SIG-M5 treated with dmso at 0.1 percent for 504 hours (cell line): ENCODE data around the gene TNRC18.

Experiments
- DNase-seq: peaks from one replicate; lab custom pipeline; 2025; ENCODE audit not compliant: unreplicated experiment; lab: John Stamatoyannopoulos, UW

Gene TNRC18

DNA sequence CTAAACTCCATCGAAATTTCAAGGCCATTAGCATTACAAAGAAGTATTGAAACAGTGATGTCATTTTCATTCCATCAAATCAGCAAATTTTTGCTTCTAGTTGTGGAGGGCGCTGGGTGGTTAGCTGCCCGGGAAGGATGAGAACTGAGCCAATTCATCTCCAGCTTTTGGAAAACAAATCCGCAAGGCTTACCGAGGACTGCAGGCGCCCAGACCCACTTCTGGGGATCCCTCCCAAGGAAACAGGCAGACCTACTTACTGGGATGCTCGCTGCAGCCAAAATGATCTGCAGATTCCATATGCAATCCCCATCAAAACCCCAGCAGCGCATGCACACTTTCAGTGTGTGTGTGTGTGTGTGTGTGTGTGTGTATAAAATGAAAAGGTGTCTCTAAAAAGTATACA is 19.2 kb downstream of the TNRC18 start:
- DNase-seq = no peak

DNA sequence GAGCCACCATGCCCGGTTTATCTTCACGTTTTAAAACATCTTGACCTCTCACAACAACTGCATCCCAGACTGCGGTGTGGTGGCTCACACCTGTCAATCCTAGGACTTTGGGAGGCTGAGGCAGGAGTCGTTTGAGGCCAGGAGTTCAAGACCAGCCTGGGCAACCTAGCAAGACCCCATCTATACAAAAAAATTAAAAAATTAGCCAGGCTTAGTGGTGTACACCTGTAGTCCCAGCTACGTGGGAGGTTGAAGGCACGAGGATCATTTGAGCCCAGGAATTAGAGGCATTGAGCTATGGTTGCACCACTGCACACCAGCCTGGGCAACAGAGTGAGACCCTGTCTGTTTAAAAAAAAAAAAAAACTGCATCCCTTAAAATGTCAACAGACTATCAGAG is 20.2 kb downstream of the TNRC18 start:
- DNase-seq = no peak

DNA sequence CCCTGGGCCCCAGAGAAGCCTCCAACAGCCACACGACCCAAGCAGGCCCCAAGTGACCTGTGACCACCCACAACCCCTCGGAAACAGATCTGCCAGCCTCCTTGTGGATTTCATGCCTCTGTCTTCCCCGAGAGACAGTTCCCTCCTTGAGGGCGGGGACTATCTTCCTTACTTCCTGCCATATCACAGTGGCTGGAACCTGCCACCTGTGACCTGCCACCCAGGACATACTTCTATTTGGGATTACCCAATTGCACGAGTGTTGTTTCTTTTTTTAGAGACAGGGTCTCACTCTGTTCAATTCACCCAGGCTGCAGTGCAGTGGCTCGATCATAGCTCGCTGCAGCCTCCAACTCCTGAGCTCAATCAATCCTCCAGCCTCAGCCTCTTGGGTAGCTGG is 25.9 kb downstream of the TNRC18 start:
- DNase-seq = no peak

DNA sequence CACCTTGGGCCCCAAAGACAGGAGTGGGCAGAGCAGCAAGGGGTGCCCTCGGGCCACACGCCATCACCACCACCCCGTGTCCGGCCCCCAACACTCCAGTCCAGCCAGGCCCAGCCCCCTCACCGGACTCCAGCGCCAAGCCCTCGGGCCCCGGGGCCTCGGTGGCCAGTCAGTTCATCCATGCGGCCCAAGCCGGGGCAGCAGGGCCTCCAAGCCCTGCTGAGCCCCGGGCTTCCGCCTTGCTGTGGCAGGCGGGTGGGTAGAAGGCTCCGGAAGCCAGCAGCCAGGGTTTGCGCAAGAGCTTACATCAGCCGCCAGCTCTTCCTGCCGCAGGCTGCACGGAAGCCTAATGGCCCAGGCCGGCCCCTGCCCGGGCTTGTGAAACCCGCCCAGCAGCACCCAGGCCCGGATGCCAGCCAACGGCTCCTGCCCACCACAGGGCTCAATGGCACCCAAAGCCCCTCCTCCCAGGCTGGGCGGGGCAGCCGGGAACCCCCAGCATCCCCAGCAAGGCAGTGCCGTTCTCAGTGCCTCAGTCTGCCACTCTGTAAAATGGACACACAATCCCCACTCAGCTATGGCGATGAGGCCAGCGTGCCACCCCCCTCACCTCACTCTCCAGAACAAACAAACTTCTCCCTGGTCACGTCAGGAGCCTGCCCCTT is 26.5 kb downstream of the TNRC18 start:
- peak; percentile 94 for DNase-seq

DNA sequence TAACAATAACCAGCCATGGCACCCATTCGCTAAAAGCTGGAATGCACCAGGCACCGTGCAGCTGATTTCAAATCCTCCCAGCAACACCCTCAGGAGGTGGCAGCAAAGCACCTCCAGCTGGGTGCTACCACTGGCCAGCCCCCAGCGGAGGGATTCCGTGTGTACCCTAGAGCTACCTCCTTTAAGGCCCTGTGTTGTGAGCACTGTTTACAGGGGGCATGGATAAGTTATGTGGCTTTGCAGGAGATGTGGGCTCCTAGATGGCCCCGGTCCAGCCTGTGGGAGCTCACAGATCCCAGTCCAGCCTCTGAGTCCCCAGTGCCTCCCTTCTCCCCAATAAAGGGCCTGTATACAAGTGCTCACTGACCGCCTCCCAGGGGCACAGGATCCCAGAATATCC is 27.1 kb downstream of the TNRC18 start:
- peak; percentile 51 for DNase-seq

DNA sequence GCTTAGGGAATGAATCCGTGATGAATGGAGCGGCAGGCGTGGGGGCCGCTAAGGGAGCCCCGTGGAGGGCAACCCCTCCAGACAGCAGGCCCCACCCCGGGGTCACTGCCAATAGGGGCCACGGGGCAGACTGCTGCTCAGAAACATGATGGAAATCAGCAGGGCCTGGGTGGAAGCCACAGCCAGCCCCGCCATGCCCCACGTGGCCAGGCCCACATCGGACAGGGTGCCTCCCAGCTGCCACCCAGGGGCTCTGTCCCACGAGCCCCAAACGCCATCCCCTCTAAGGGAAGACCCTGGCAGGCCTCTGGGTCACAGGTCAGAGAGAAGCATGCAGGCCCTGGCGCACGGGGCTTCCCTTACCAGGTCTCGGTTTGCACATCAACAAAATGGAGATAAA is 28.4 kb downstream of the TNRC18 start:
- no peak for DNase-seq

DNA sequence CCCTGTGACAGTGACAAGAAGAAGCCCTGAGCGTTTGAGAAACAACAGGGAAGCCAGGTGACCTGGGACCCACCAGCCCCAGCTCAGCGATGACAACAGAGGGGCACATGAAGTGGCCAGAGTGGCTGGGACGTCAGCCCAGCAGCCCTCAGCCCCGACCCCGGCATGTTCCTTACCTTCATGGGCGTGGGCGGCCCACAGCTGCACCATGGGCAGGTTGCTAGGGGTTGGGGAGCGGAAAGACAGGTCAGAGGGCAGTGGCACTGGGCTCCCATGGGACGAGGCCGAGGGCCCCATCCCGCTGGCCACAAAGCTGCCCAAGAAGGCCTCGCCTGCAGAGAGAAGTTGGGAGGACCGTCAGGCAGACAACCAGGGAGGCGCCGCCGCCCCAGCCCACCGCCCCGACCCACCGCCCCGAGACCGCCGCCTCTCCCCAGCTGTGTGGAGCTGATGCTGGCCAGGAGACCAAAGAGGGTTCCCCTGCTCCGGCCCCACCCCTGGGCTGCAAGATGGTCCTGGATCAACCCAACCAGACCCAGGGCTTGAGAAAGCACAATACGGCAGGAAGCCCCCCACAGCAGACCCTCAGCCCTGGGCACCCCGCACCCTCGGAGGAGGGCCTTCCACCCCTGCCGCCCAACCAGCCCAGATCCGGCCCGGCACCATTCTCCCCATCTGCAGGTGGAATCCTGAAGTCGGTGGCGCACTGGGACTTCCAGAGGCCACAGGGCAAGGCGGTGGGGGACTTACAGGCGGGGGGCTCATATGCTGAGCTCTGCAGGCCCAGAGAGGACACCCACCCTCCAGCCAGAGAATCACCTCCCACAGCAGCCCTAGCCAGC is 29.1 kb downstream of the TNRC18 start:
- DNase-seq = no peak

DNA sequence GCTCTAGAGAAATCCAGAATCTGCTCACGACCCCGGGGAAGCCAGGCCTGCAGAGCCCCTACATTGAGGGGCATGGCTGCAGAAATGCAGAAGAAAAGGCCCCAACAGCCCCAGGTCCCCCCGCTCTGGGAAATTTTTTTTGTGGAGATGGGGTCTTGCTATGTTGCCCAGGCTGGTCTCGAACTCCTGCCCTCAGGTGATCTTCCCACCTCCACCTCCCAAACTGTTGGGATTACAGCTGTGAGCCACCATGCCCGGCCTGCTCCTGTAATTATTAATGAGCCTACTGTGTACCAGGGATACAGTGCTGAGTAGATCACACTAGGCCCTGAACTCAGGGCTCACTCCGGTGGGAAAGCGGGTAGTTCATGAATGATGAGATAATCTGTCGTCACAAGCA is 29.9 kb downstream of the TNRC18 start:
- DNase-seq = no peak

DNA sequence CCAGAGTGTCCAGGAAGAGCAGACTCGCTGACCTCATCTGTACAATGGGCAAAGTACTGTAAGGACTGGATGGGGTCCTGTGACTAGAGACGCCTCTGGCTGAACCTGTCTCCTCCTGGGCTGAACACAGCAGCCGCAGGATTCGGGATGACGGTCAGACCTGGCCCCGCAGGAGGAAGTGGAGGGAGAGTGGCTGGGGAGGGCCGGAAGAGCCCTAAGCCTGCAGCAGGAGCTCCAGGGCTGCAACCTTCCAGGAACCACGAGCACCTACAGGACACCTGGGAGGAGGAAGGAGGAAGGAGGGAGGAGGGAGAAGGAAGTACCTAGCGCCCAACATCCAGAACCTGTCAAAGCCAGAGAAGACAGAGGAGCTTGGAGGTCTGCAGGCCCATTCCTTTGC is 30.3 kb downstream of the TNRC18 start:
- no peak for DNase-seq

DNA sequence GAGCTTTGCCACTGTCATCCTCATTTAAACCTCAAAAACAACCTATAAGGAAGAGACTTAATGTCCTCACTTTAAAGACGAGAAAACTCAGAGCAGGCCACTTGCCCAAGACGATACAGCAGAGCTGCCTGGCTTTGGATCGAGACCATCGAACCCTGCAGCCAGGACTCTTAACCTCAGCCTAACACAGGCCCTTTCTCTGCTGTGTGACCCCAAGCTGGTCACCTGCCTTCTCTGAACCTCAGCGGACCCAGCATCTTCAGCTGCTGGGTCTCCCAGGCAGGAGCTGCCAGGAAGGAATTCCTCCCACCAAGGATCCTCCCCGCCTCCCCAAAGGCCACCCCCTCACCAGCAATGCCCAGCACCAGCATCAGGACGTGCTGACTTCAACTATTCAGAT is 32.7 kb downstream of the TNRC18 start:
- no peak for DNase-seq

DNA sequence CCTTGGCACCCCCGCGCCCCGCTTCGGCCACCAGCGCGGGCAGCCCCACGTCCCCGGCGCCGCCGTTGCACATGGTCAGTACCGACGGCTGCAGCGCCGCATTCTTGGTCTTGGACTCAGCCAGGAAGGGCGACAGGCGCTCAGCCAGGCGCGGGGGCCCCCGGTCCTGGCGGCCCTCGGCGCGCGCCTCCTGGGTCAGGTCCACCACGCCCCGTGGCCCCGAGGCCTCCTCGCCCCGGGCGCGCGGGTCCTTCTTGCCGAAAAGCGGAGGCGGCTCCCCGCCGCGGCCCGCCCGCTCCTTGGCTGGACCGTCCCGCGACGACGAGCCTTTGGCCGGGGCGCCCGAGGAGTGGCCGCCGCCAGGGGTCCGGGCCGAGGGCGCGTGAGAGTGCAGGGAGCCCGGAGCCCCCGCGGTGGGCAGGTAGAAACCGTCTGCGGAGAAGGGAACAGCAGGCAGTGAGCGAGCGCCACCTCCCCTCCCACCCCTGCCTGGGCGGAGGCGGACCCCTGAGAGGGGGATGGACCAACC is 34.7 kb downstream of the TNRC18 start:
- DNase-seq = no peak

DNA sequence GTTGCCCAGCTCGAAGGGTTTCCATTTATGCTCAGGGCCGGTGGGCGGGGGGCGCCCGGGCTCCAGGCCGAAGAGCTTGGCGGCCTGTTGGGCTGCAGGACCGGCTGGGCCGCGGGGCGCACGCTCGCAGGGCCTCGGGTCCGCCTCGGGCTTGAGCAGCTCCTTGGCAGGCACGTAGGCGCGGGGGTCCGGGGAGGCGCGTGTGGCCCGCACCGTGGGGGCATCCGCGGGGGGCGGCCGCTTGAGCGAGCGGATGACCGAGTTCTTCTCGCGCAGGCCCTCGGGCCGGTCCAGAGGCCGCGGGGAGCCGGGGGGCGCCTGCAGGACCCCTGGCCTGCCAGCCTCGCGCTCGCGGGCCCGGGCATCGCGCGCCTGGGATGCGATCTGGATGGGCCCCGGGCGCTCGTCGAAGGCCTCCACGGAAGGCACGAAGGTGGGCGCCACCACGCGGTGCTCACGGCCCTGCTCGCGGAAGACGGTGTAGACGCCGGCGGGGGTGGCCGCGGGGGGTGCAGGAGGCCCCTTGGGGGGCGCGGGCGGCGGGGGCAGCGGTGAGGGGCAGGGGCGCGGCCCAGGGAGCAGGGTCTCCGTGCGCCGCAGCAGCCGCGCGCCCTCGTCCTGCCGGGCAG is 35.2 kb downstream of the TNRC18 start:
- DNase-seq = no peak

DNA sequence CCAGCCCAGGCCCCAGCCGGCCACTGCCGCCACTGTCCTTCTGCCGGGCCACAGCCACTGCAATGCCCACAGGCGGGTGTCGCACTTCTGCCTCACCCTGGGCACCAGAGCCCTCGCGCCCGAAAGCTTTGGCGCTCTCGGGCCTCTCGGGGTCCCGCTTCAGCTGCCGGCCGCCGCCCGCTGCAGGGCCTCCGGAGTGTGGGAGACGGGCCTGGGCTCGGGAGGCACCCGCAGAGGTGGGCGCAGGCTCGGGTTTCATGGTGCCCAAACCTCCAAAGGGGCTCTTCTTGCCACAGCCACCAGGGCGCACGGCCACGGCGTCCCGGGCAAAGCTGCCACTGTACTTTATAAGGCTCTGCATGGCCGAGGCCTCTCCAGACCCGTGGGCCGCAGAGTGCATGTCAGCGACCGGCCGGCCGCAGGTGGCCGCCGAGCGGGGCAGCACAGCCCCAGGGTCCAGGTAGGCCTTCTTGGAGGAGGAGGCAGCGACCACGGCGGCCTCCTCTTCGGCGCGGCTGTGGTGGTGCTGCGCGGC is 35.9 kb downstream of the TNRC18 start:
- no peak for DNase-seq

DNA sequence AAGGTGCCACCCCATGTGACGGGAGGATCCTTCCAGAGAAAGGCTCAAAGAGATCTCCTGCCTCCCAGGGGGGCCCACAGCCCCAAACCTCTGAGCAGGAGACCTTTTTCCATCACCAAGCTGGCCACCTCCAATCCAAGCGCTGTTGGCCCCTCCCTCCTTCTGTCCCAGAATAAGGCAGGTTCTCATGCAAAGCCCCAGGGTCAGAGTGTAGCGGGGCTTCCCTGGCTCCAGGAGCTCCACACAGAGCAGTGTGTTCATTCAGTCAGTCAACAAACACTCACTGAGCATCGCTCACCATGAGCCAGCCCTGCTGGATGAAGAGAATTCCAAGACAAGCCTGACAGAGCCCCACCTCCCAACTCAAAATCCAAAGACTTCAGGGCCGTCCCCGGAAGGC is 39.0 kb downstream of the TNRC18 start:
- no peak for DNase-seq

DNA sequence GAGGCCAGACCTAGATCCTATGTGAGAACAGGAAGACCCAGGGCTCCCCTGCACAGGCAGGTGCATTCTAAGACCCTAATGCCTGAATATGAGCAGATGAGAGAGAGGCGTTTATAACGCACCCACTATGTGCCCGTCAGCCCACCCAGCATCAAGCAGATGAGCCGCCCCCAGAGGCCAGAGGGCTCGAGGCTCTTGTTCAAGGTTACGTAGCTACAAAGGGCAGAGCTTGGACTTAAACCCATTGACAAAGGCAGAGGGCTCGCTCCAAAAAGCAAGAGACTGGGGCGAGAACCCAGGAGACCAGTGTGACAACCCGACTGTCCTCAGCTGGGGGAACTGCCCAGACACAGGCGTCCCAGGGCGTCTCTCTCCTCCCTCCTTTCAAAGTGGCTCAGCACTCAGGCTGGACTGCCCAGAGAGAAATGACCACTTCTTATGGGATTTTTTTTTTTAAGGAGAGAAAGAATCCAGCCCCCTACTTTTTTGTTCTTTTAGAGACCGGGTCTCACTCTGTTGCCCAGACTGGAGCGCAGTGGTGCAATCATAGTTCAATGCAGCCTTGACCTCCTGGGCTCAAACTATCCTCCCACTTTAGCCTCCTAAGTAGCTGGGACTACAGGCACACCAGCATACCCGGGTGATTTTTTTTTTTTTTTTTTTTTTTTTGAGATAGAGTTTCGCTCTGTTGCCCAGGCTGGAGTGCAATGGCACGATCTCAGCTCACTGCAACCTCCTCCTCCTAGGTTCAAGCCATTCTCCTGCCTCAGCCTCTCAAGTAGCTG is 40.1 kb downstream of the TNRC18 start:
- no peak for DNase-seq

DNA sequence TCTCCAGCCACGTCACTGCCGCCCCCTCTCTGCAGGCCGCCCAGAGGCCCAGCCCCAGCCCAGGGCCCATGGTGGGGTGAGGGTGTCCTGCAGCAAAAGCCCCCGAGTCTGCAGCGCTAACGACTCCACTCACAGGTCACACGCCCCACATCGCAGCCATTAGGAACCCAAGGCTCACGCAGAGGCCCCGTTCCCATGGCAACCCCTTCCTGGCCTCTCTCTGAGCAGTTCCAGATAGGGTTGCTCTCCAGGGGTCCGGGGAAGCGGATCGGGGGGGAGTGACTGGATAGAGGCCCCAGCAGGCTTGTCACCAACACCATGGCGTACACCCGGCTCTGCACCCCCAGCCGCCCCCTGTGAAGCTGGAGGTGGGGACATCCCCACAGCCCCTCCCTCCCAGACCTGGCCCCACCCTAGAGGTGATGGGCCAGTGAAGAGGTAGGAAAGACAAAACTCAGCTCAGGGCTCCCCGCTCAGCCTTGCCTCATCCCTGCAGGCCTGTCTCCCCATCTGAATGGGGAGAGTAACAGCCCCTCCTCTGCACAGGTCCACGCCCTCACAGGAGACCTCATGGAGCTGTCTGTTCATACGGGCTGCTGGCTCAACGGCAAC is 41.2 kb downstream of the TNRC18 start:
- no peak for DNase-seq

DNA sequence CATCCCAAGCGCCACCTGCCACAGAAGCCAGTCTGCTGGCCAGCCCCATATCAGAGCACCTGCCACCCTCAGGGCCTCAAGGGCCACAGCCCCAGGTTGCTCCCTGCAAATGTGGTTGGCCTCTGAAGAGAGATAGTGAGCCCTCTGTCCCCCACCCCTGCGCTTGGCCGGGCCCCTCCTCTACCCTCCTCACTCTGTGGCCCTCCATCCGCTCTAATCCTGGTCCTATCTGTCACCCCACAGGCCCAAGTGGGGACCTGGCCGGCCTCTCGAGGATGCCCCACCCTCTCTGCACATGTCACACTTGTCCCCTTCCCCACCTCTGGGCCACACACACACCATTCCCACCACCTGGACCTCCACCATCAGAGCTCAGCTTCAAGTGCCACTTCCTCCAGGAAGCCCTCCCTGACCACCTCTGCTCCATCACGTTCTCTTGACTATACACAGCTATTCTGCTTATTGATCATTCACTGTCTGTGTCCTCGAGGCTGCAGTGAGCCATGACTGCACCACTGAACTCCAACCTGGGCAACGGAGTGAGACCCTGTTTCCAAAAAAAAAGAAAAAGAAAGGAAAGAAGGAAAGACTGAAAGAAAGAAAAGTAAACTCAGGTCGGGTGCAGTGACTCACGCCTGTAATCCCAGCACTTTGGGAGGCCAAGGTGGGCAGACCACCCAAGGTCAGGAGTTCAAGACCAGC is 42.4 kb downstream of the TNRC18 start:
- no peak for DNase-seq

DNA sequence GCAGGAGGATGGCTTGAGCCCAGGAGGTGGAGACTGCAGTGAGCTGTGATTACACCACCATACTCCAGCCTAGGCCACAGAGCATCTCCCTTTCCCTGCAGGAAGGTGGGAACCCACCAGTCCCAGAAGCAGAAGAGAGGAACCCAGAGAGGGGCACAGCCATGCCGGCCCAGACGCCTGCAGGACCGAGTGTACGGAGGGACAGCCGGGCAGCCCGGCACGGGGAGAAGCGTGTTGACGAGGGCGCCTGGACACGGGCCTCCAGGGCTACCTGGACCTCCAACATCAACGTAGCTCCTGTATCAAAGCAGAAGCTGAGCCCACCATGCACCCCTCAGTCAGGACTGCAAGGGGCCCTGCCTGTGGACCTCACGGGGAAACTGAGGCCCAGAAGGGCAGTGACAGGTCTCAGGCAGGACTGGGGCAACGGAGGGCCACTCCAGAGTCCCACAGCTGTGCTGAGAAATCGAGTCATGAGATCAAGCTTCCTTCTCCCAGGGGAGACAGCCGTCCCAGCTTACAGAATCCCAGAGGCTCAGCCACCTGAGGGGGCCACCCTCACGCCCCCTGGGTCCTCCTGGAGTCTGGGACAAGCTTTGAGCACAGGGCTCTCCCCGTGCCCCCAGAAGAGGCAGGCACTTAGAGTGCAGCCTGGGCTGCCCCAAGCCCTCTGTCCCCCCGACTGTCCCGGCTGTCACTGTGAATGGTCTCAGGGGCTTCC is 43.1 kb downstream of the TNRC18 start:
- no peak for DNase-seq

DNA sequence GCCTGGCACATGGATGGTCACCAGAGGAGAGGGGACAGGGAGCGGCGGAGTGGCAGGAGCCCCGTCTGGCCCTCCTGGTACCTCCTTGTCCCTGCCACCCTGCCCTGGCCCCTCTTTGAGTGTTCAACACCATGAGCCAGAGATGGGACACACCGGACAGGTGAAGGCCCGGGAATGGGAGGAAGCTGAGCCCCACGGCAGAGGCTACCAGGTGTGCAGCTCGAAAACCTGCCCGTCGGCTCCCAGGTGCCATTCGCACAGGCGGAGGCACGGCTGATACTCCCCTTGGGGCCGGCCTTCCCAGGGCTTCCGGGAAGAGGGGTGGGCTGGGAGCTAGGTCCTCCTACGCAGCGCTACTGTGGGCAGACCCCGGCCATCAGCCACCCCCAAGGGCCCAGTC is 44.1 kb downstream of the TNRC18 start:
- no peak for DNase-seq
